Measurements from ENCODE around the gene MYMK.

The MYMK gene

DNA sequence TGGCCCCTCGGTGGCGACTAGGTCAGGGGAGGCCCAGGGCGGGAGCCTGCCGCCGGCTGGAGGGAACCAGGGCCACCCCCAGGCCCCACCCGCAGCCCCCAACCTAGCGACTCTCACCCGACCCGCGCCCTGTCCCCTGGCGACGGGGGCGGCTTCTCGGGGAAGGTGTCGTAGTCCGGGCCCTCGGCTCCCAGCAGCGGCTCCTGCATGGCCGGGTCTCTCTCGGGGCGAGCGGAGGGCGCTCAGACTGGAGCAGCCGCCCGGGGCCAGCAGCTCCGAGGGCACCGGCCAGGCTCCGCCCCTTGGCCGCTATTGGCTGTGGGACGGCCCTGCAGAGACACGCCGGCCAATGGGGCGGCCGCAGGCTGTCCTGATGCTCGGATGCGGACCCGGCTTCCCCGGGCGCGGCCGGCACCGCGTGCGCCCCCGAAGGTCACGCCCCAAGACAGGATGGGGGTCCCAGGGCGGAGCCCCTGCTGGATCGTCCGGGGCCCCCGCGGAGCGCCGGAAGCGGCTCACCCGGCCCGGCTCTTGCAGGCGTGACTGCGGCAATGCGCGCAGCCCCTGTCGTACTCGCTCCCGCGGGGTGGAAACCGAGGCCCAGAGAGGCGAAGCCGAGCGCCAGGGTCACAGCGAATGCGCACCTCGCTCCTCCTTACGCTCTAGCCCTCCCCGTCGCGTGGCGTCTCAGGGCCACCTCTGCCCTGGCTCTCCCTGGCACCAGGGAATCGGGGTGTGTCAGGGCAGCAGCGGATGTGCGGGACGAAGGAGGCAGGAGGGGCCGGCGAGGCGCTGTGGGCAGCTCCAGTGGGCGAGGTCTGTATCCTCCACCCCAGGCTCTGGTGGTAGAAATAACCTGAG is 45.7 kb downstream of the MYMK start, which contains the start of gene SLC2A6:
SLC2A6 (minus strand) TSS at position 249 of the 861 bp plus-strand sequence; CDS start at position 209, 40 bp downstream.
- DNase-seq, result peak; percentile 86

- DNase-seq, result no peak
Observed at GRCh38 chr9:133477992-133478850, 46.5 kb downstream of the MYMK start.

DNA sequence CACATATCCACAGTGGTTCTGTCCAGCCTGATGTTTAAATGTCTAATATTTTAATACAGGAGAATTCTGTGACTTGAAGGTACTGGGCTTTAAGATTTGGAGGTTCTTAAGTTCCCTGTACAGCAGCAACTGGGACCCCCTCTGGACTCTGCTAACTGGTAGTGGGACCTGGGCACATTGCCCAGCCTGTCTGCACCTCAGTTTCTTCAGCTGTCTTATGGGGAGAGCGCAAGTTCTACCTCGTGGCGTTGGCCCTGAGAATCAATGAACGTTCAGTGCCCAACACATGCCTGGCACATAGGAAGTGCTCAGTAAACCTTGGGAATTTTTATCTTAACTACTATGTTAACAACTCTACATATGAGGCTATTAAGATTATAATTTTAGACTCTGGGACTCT is 47.3 kb downstream of the MYMK start:
- no peak for DNase-seq

DNA sequence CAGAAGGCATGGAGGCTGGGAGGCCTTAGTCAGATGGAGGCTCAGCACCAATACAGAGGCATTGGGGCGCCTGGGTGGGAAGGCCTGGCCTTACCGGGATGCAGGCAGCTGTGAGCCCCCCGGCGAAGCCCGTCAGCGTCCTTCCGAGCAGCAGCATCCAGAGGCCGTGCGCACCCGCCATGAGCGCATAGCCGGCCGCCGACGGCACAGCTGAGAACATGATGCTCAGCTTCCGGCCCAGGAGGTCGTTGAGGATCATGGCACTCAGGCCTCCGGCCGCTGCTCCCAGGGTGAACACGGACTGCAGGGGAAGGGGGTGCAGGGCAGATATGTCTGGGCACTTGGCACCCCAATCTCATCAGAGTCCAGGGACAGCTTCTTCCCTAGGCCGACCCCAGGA is 47.8 kb downstream of the MYMK start:
- DNase-seq, result no peak

GRCh38 chr9:133476036-133476931 is 48.5 kb downstream of the MYMK start:
- no peak for DNase-seq

DNA sequence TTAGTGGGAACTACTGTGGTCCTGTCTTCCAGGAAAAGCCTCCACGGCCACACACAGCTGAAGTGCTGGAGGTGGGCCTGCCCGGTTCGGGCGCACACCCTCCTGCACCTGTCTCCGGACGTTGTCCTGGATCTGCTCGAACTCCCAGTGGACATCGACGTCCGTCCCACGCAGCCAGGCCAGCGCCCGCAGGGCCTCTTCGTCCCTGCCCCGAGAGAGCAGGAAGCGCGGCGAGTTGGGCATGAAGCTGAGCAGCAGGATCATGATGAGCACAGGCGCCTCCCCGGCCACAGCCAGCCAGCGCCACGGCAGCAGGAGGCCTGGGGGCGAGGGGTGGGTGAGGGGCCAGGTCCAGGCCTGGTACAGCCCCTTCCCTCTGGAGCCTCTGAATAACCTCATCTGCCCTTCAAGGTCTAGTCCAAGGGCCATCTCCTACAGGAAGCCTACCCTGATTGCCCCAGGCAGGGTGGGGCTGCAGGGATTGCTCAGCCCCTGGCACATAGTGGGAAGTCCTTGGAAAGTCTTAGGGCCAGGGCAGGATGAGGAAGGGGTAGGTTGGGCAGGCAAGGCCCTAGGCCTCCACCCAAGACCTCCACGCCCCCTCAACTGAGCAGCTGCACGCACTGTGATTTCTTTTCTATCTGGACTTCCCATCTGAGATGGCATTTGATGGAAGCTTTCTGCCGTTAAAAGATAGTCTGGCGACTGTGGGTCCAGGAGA is 49.3 kb downstream of the MYMK start:
- no peak for DNase-seq

DNA sequence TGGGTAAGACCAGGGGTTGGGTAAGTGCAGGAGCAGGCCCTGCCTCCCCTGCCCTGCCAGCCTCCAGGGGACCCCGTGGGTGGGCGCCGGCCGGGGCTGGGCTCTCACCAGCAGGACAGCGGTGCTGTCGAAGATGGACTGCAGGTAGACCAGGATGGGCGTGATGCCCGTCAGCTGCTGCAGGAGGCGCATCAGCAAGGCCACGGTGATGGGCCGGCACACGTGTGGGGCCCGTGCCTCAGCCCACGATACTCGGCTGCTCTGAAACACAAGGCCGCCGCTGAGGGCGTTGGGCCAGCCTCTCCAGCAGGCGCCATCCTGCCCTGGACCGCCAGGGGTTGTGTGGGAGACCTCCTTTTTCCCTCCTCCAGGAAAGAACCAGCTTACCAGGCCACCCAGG is 49.9 kb downstream of the MYMK start:
- DNase-seq, result no peak

GRCh38 chr9:133474215-133474614 is 50.5 kb downstream of the MYMK start:
- no peak for DNase-seq

GRCh38 chr9:133473743-133474142 is 51.0 kb downstream of the MYMK start:
- DNase-seq, result no peak

DNA sequence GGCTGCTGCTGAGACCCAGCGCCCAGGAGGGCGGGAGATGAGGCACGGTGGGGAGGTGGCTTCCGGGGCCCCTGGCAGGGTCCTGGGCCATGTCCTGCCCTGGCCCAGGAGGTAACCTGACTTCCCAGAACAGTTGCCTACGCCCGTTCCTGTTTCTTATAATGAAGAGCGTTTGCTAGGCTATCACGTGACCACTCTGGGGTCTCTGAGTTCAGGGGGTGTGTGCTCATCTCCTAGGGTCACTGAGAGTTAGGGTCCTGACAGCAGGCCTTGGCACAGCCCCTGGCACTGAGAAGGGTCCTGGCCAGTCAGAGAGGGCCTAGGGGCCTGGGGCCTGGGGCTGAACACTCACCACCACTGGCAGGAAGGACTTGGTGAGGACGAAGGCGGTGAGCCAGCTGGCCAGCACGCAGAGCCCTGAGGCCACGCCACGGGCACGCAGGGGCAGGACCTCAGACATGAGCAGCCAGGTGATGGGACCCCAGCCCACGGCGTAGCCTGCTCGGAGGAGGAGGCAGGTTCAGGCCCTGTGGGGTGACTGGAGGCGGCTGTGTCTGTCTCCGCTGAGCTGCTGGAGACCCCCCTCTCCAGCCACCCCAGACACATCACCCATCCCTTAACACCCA is 51.9 kb downstream of the MYMK start:
- DNase-seq, result no peak

DNA sequence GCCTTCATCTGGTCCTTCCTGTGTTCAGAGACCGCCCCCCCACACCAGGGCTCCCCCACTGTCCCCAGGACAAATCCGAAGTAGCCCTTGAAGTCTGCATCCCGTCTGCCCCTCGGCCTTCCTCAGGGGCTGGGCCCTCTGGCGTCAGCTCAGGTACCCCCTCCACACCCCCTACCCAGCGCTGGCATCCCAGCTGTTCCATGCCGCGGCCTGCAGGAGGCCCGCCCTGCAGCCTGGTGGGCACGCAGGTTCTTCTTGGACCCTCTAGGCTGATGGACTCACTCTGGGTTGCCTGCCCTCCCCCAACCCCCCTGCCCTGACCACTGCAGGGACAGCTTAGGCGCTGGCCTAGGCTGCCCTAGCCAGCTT is 52.5 kb downstream of the MYMK start:
- DNase-seq, result no peak

GRCh38 chr9:133471551-133472276 is 53.0 kb downstream of the MYMK start:
- no peak for DNase-seq

GRCh38 chr9:133470988-133471387 is 53.8 kb downstream of the MYMK start:
- no peak for DNase-seq

DNA sequence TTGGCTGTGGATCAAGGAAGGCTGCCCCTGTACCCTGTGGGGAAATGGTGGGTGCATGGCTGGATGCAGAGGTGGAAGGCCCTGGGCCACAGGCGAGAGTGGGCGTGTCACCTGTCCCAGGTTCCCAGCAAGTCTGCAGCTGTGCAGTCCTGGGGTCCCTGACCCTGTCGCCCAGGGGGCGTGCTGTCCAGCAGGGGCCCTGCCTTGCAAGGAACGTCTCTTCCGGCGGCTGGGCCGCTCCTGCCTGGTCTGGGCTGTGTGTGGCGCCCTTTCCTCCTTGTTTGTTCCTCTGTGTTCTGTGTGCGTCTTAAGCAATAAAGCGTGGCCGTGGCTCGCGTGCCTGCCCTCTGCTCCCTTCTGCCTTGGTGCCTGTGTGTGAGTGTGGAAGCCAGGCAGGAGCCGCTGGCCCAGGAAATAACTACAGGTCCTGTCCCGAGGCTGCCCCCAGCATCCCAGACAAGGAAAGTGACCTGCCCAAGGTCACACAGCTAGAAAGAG is 54.3 kb downstream of the MYMK start:
- DNase-seq, result no peak

DNA sequence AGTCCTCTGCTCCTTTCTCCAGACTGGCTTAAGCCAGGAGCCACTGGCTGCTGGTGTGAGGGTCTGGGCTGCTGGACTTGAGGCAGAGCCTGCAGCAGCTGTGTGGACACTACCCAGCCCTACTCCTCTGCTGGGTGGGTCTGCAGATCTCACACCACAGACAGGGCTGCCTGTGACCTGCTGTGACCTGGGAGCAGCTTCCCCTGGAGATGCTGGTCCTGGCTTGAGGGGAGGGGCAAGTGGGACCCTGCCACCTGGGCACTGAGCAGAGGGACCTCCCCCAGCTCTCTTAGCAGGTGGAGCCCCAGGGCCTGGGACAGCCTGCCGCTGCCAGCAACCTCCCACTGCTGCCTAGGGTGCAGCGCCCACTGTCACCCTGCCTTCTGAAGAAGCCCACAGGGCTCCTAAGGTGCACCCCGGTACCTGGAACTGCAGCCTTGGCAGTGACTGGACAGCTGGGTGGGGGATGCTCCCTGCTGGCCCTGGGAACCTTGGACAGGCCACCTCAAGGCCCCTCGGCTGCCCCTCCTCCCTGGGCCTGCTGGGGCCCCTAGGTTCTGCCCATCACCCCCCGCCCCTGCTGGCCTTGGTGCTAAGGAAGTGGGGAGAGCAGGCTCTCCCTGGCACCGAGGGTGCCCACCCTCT is 55.9 kb downstream of the MYMK start:
- DNase-seq, result no peak

- no peak for DNase-seq
Observed at GRCh38 chr9:133468374-133468773, 56.4 kb downstream of the MYMK start.

DNA sequence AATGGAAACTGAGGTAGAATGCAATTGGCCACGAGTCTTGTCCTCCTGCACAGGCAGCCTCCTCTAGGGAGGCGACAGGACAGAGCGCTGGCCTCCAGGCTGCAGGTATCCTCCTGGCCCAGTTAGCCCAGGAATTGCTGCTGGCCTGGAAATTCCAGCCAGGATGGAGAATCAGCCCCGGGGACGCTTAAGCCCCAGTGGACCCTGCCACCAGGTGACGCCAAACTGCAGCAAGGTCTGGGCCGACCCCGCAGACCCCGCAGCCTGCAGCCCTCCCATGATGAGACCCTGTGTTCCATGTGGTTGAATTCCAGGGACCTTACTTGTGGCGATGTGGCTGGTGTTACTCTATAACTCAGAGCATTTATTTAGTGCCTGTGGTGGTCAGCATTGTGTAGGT is 57.7 kb downstream of the MYMK start:
- no peak for DNase-seq

DNA sequence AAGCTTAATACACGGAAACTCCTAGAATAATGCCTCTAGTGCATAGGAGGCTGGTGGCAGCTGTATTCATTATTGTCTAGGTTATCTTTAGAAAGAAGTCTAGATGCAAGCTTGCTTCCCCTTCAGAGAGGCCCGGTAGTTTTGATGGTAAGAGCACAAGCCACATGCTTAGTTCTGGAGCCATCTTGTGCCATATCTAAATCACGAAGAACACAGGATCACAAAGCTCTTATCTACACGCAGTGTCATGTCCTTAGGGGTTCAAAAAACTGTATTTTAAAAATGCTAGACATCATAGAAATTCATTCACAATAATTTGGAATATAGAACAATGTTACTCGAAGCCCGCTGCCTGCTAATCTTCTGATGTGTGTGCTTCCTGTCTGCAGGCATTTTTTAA is 58.8 kb downstream of the MYMK start:
- DNase-seq, result no peak

- DNase-seq, result no peak
Observed at GRCh38 chr9:133464638-133465037, 60.1 kb downstream of the MYMK start.

All from NCI-H774 (cell line).